Measurements from ENCODE around the gene MTHFR.

The MTHFR gene

DNA sequence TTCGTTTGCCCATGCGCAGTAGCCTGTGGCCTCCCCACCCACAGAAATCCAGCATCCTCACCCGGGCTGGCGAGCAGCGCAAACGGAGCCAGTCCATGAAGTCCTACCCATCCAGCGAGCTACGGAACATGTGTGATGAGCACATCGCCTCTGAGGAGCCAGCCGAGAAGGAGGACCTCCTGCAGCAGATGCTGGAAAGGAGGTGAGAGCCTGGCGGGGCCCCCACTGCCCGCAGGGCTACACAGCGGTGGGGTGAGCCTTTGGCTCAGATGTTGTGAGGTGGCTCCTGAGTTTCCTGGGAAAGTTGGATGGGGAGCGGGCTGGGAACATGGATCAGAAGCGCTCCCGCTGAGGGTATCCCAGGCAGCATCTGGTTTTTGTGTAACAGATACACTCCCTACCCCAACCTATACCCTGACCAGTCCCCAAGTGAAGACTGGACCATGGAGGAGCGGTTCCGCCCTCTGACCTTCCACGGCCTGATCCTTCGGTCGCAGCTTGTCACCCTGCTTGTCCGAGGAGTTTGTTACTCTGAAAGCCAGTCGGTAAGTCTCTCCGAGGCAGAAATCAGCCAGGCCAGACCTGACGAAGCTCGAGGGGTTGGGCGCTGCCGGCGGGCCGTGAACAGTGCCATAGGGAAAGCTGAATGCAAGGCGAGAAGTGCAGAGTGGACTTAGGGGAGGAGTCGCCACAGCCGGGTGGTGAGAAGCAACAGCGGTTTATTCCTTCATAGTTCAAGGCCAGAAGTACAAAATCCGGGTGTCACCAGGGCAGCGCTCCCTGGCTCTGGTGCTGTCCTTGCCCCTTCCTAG is 31.4 kb upstream of the MTHFR start:
- TF ChIP-seq FOXP2 (optimal IDR thresholded peaks at IDR 0.05; ENCODE audit: borderline replicate concordance, extremely low read depth, extremely low read length, insufficient read depth) (no peak), POLR2AphosphoS5 (IDR thresholded peaks at IDR 0.05; ENCODE audit: low read depth, low read length) (no peak), SIN3A (IDR thresholded peaks at IDR 0.05; ENCODE audit: borderline replicate concordance, insufficient read depth, low read length) (no peak), TAF1 (IDR thresholded peaks at IDR 0.05; ENCODE audit: borderline replicate concordance, insufficient read depth, low read length) (no peak)
- TF ChIP-seq, protein P1, sequence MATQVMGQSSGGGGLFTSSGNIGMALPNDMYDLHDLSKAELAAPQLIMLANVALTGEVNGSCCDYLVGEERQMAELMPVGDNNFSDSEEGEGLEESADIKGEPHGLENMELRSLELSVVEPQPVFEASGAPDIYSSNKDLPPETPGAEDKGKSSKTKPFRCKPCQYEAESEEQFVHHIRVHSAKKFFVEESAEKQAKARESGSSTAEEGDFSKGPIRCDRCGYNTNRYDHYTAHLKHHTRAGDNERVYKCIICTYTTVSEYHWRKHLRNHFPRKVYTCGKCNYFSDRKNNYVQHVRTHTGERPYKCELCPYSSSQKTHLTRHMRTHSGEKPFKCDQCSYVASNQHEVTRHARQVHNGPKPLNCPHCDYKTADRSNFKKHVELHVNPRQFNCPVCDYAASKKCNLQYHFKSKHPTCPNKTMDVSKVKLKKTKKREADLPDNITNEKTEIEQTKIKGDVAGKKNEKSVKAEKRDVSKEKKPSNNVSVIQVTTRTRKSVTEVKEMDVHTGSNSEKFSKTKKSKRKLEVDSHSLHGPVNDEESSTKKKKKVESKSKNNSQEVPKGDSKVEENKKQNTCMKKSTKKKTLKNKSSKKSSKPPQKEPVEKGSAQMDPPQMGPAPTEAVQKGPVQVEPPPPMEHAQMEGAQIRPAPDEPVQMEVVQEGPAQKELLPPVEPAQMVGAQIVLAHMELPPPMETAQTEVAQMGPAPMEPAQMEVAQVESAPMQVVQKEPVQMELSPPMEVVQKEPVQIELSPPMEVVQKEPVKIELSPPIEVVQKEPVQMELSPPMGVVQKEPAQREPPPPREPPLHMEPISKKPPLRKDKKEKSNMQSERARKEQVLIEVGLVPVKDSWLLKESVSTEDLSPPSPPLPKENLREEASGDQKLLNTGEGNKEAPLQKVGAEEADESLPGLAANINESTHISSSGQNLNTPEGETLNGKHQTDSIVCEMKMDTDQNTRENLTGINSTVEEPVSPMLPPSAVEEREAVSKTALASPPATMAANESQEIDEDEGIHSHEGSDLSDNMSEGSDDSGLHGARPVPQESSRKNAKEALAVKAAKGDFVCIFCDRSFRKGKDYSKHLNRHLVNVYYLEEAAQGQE (IDR thresholded peaks at IDR 0.05; ENCODE audit: insufficient read depth in 1 of 2, low read depth in 2 of 2, low read length in 2 of 2), result no peak

DNA sequence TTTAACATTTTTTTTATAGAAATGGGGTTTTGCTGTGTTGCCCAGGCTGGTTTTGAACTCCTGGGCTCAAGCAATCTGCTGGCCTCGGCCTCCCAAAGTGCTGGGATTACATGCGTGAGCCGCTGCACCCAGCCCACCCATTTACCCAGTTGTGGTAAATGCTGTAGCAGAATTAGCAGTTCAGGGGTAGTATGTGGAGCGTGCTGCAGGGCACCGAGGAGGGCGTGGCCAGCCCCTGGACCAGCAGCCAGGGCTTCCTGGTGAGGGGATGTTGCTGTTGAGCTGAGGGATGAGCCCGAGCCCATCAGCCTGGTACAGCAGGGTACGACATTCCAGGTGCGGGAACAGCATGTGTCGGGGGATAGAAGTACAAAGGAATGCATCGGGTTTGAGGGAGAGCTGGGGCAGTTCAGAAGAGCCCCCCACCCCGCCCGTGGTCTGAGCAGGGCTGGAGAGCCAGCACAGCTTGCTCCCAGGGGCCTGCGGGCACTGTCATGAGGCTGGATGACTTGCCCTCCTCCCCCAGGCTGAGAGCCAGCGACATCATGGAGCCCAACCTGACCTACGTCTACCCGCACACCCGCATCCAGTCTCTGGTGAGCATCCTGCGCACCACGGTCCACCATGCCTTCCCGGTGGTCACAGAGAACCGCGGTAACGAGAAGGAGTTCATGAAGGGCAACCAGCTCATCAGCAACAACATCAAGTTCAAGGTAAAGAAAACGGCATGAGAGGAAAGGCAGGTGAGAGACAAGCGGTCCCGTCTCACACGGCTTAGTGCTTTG is 29.9 kb upstream of the MTHFR start:
- TF ChIP-seq FOXP2 (optimal IDR thresholded peaks at IDR 0.05; ENCODE audit: borderline replicate concordance, extremely low read depth, extremely low read length, insufficient read depth) (no peak), TAF1 (IDR thresholded peaks at IDR 0.05; ENCODE audit: borderline replicate concordance, insufficient read depth, low read length) (no peak), POLR2AphosphoS5 (IDR thresholded peaks at IDR 0.05; ENCODE audit: low read depth, low read length) (no peak), SIN3A (IDR thresholded peaks at IDR 0.05; ENCODE audit: borderline replicate concordance, insufficient read depth, low read length) (no peak)
- TF ChIP-seq, protein P1 (IDR thresholded peaks at IDR 0.05; ENCODE audit: insufficient read depth in 1 of 2, low read depth in 2 of 2, low read length in 2 of 2), result no peak

DNA sequence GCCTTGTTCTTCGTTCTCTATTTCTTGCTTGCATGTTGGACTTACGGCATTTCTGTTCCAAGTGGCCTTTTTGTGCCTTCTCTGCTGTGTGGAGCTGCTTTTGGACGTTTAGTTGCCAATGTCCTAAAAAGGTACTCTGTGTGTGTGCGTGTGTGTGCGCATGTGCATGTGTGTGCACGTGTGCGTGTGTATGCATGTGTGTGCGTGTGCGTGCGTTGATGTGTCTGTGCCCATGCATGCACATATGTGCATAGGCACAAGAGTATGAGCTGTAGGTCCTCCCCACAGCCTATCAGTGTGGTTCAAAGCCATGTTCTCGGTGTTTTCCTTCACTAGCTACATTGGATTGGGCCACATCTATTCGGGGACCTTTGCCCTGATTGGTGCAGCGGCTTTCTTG is 28.1 kb upstream of the MTHFR start:
- TF ChIP-seq POLR2AphosphoS5 (IDR thresholded peaks at IDR 0.05; ENCODE audit: low read depth, low read length) (no peak), SIN3A (IDR thresholded peaks at IDR 0.05; ENCODE audit: borderline replicate concordance, insufficient read depth, low read length) (no peak), TAF1 (IDR thresholded peaks at IDR 0.05; ENCODE audit: borderline replicate concordance, insufficient read depth, low read length) (no peak), FOXP2 (optimal IDR thresholded peaks at IDR 0.05; ENCODE audit: borderline replicate concordance, extremely low read depth, extremely low read length, insufficient read depth) (no peak)
- TF ChIP-seq, protein P1 (IDR thresholded peaks at IDR 0.05; ENCODE audit: insufficient read depth in 1 of 2, low read depth in 2 of 2, low read length in 2 of 2), result no peak

DNA sequence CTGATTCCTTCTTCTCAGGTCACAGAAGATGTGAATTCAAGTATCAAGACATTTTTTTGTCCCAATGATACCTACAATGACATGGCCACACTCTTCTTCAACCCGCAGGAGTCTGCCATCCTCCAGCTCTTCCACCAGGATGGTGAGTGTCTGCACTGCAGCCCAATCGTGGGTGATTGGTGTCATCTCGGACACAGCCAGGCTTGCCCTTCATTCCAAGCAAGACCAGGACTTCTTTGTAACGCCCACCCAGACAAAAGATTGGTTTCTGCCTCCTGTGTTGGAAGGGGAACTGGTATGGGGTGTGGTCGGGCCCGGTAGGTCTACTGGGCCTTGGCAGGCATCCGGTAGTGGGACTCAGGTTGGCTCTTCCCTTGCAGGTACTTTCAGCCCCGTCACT is 27.7 kb upstream of the MTHFR start:
- TF ChIP-seq FOXP2 (optimal IDR thresholded peaks at IDR 0.05; ENCODE audit: borderline replicate concordance, extremely low read depth, extremely low read length, insufficient read depth) (no peak), TAF1 (IDR thresholded peaks at IDR 0.05; ENCODE audit: borderline replicate concordance, insufficient read depth, low read length) (no peak), POLR2AphosphoS5 (IDR thresholded peaks at IDR 0.05; ENCODE audit: low read depth, low read length) (no peak), SIN3A (IDR thresholded peaks at IDR 0.05; ENCODE audit: borderline replicate concordance, insufficient read depth, low read length) (no peak)
- TF ChIP-seq, protein P1 (IDR thresholded peaks at IDR 0.05; ENCODE audit: insufficient read depth in 1 of 2, low read depth in 2 of 2, low read length in 2 of 2), result no peak

All from PFSK-1 (cell line).